RWPE2 (cell line): ENCODE measurements around the gene SS18L1.
A peak's percentile ranks its signal among the peaks of the same experiment; 100 is the strongest.
"Not testable (repeated sequence)": the region's sequence is repeated elsewhere in the genome, so short reads cannot be mapped to it uniquely, and the experiment has no call there.

ENCODE experiments used
- ATAC-seq: fragments of 200-7000 bp; cut with Tn5 transposase; 3 replicates; pipeline ENCODE4 v1.9.1; 2021; ENCODE audit warnings: low read depth
- DNase-seq: peaks from one replicate; pipeline ENCODE4 v3.0.0-alpha.2; 2020; ENCODE audit warnings: low spot score
- H3K27ac ChIP-seq: fragments of 450-650 bp; 2 replicates; pipeline ENCODE4 v1.5.1; 2017; ENCODE audit warnings: mild to moderate bottlenecking; ENCODE audit not compliant: poor library complexity, severe bottlenecking
- H3K27me3 ChIP-seq: fragments of 250-450 bp; sonication (Bioruptor Pico); 2 replicates; pipeline ENCODE4 v1.5.1; 2021; ENCODE audit warnings: mild to moderate bottlenecking, moderate library complexity; ENCODE audit not compliant: insufficient read depth, poor library complexity, severe bottlenecking
- H3K36me3 ChIP-seq: fragments of 250-450 bp; sonication (Bioruptor Pico); 2 replicates; pipeline ENCODE4 v1.5.1; 2020; ENCODE audit warnings: low read depth, mild to moderate bottlenecking, moderate library complexity
- H3K4me1 ChIP-seq: fragments of 250-450 bp; sonication (Bioruptor Pico); 2 replicates; pipeline ENCODE4 v1.5.1; 2021; ENCODE audit warnings: mild to moderate bottlenecking, moderate library complexity; ENCODE audit not compliant: insufficient read depth, poor library complexity, severe bottlenecking
- H3K4me3 ChIP-seq: fragments of 250-450 bp; sonication (Bioruptor Pico); 2 replicates; pipeline ENCODE4 v1.5.1; 2021; ENCODE audit warnings: mild to moderate bottlenecking, moderate library complexity; ENCODE audit not compliant: severe bottlenecking
- H3K9me3 ChIP-seq: fragments of 250-450 bp; sonication (Bioruptor Pico); 2 replicates; pipeline ENCODE4 v1.5.1; 2021; ENCODE audit warnings: mild to moderate bottlenecking, moderate library complexity; ENCODE audit not compliant: severe bottlenecking
- TF ChIP-seq, protein P1 (sequence below): fragments of 450-650 bp; IDR thresholded peaks from one replicate; pipeline ENCODE4 v1.5.1; 2017; ENCODE audit warnings: mild to moderate bottlenecking, moderate library complexity; ENCODE audit not compliant: poor library complexity, severe bottlenecking

SS18L1 gene

DNA sequence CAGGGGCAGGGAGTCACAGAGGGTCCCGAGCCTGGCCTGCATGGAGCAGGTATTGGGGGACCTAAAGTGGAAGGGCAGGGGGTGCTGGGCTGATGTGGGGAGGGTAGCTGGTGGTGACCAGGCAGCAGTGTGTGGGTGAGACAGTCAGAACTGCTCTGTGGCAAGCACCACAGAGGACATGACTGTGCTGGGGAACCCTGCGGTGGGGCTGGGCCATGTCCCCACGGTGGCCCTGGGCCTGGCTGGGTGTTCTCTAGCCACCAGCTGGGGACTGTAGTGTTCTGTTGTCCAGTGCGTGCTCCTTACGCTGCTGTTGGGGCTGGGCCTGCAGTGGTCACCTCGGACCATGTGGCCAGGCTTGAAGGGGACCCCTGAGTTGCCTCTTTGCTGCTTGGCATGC, 3.6 kb downstream of the SS18L1 start:
- no peak for DNase-seq
- no peak overlapping the region for H3K27ac ChIP-seq
- no peak for ATAC-seq
- H3K36me3 ChIP-seq: peaks cover 13% of the 10 kb centered on the region
- TF ChIP-seq, protein P1, sequence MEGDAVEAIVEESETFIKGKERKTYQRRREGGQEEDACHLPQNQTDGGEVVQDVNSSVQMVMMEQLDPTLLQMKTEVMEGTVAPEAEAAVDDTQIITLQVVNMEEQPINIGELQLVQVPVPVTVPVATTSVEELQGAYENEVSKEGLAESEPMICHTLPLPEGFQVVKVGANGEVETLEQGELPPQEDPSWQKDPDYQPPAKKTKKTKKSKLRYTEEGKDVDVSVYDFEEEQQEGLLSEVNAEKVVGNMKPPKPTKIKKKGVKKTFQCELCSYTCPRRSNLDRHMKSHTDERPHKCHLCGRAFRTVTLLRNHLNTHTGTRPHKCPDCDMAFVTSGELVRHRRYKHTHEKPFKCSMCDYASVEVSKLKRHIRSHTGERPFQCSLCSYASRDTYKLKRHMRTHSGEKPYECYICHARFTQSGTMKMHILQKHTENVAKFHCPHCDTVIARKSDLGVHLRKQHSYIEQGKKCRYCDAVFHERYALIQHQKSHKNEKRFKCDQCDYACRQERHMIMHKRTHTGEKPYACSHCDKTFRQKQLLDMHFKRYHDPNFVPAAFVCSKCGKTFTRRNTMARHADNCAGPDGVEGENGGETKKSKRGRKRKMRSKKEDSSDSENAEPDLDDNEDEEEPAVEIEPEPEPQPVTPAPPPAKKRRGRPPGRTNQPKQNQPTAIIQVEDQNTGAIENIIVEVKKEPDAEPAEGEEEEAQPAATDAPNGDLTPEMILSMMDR: no peak
- H3K9me3 ChIP-seq: no peaks in the 10 kb centered on the region
- H3K4me1 ChIP-seq: peaks cover 23% of the 10 kb centered on the region
- H3K4me3 ChIP-seq: no peak overlapping the region
- no peaks in the 10 kb centered on the region for H3K27me3 ChIP-seq

DNA sequence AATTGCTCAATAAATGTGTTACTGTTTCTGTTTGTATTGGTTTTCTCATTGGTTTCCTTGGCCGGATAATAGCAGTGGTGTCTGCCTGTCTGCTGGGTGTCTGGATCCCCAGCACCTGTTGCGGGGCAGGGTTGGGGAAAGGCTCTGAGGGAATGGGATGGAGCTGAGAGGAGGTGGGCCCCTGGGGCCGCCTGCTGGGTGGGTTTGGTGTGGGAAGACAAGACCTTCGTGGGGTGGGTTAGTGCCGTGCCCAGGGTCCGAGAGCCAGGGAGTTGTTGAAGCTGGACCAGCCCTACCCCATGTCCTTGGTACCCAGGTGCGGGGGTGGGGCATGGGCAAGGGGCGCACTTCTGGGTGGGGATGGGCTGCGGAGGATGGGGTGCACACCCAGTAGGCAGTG, 4.0 kb downstream of the SS18L1 start:
- H3K4me3 ChIP-seq: no peak overlapping the region
- H3K36me3 ChIP-seq: peaks cover 17% of the 10 kb centered on the region
- no peaks in the 10 kb centered on the region for H3K27me3 ChIP-seq
- DNase-seq (peak; percentile 90), ATAC-seq (no peak)
- H3K9me3 ChIP-seq: no peaks in the 10 kb centered on the region
- H3K27ac ChIP-seq: no peak overlapping the region
- peaks cover 23% of the 10 kb centered on the region for H3K4me1 ChIP-seq
- TF ChIP-seq, protein P1: no peak

DNA sequence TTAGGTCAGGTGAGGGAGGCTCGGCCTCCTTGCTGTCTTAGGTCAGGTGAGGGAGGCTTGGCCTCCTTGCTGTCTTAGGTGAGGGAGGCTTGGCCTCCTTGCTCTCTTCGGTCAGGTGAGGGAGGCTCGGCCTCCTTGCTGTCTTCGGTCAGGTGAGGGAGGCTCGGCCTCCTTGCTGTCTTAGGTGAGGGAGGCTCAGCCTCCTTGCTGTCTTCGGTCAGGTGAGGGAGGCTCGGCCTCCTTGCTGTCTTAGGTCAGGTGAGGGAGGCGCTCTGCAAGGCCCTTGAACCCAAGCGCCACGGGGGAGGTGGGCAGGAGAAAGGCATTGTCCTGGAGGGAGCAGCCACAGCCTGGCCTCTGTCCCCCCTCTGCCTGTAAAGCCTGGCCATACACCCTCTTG, 4.8 kb downstream of the SS18L1 start:
- not testable (repeated sequence) for H3K27me3 ChIP-seq, H3K9me3 ChIP-seq, H3K4me3 ChIP-seq, H3K27ac ChIP-seq, ATAC-seq, DNase-seq
- peaks cover 23% of the 10 kb centered on the region for H3K4me1 ChIP-seq
- H3K36me3 ChIP-seq: peaks cover 25% of the 10 kb centered on the region

DNA sequence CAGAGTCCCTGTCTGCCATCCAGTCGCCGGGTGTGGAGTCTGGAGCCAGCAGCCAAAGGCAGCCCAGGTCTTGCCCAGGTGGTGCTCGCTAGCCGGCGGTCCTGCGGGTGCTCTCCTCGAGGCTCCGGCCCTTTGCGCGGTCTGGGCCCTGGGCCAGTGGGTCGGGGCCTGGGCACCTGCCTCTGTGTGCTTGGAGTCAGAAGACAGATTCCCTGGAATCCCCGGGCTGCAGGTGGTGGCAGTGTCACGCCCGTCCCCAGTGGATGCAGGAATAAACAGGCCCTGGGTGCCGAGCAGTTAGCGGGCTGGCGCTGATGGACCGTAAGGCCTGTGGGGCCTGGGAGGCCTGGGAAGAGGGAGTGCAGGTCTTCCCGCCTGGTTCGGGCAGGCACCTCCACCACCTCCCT, 5.3 kb downstream of the SS18L1 start:
- TF ChIP-seq, protein P1: no peak
- H3K4me3 ChIP-seq: no peak overlapping the region
- ATAC-seq (no peak), DNase-seq (peak; percentile 87)
- H3K9me3 ChIP-seq: no peaks in the 10 kb centered on the region
- peak overlapping the region; percentile 44 for H3K27ac ChIP-seq
- peaks cover 23% of the 10 kb centered on the region for H3K4me1 ChIP-seq
- peaks cover 31% of the 10 kb centered on the region for H3K36me3 ChIP-seq
- H3K27me3 ChIP-seq: no peaks in the 10 kb centered on the region

DNA sequence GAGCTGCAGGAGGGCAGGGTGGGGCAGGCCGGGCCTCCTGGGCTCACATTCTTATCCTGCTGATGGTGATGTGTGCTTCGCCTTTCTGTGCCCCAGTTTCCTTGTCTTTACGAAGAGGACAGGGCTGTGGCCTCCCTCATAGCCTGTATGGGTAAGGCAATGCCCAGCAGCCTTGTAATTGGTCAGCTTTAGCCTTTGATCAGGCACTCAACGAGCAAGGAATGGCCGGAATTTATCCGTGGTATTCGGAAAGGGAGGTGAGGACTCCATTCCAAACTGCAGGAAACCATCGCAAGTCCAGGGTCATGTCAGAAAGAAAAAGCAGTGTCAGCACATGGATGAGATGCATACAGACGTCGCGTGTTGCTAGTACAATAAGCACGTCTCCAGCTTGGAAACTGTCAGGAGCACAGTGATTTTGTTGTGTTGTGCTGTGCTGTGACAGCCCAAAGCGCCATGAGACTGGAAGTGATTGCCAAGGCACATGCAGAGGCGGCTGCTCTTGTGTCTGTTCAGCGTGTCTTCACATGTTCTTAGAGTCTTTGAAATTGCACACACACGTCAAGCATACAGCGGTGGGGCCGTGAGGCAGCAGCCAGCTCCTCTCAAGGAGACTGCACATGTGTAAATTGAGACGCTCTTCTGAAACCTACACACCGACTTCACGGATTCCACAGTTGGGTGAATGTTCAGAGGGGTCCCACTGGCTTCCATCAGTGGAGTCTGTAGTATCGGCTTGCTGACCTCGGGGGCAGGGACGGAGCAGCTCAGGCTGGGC, 6.2 kb downstream of the SS18L1 start:
- Histone ChIP-seq H3K9me3 (no peaks in the 10 kb centered on the region), H3K4me3 (no peak overlapping the region), H3K27me3 (no peaks in the 10 kb centered on the region), H3K4me1 (peaks cover 20% of the 10 kb centered on the region), H3K27ac (peak overlapping the region; percentile 44), H3K36me3 (peaks cover 37% of the 10 kb centered on the region)
- peak; percentile 84 for ATAC-seq
- TF ChIP-seq, protein P1: no peak
- peak; percentile 93 for DNase-seq
